ENCODE data around the gene MPZL3. TPM values are rescaled to one million over a fixed set of nuclear protein-coding genes. Genes with fewer than 3 reads are reported as not detected.

MPZL3 gene
- total and polyA plus RNA-seq, 9 donors, result 0.25 to 7.0 (median 1.0) TPM

DNA sequence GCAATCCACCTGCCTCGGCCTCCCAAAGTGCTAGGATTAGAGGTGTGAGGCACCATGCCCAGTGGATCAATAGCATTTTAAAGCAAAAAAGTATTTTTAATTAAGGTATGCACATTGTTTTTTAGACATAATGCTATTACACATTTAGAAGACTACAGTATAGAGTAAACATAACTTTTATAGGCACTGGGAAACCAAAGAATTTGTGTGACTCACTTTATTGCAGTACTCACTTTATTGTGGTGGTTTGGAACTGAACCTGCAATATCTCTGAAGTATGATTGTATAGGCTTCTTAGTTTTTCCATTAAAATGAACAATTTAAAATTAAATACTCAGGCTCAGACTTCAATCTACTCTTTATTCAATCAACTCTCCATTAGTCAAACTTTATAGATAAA, 34.8 kb upstream of the MPZL3 start:
- Histone ChIP-seq H3K36me3 (no peaks in the 10 kb centered on the region), H3K9me3 (no peaks in the 10 kb centered on the region), H3K27me3 (no peaks in the 10 kb centered on the region), H3K4me1 (ENCODE audit: insufficient read depth) (no peaks in the 10 kb centered on the region), H3K27ac (no peak overlapping the region), H3K4me3 (no peak overlapping the region)
- no peak for TF ChIP-seq CTCF (IDR thresholded peaks at IDR 0.05)
- TF ChIP-seq POLR2A (IDR thresholded peaks at IDR 0.05), result no peak
- TF ChIP-seq EP300 (IDR thresholded peaks at IDR 0.05), result no peak
- intact Hi-C loops (cut with DNase I), result no loop called here
- DNase-seq, result no peak
- WGBS, 3 donors, result 69 to 88% (median 70%) methylated on average over 1 of the region's 1 CpG

DNA sequence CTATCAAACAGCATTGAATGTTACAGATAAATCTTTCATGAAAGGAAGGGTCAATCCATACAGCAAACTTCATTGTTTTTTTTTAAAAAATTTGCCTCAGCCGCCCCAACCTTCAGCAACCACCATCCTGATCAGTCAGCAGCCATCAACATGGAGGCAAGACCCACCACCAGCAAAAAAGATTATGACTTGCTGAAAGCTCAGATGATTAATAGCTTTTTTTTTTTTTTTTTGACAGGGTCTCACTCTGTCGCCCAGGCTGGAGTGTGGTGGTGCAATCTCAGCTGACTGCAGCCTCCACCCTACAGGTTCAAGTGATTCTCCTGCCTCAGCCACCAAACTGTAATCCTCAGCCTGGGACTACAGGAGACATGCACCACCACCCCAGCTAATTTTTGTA, 34.4 kb upstream of the MPZL3 start:
- no peak overlapping the region for H3K27ac ChIP-seq
- DNase-seq, result no peak
- WGBS, 3 donors, result 71 to 77% (median 76%) methylated on average over 2 of the region's 2 CpGs
- no peak overlapping the region for H3K4me3 ChIP-seq
- no peak for TF ChIP-seq POLR2A (IDR thresholded peaks at IDR 0.05)
- no peak for TF ChIP-seq EP300 (IDR thresholded peaks at IDR 0.05)
- TF ChIP-seq CTCF (IDR thresholded peaks at IDR 0.05), result no peak
- no peaks in the 10 kb centered on the region for H3K36me3 ChIP-seq
- H3K27me3 ChIP-seq, result no peaks in the 10 kb centered on the region
- no peaks in the 10 kb centered on the region for H3K4me1 ChIP-seq (ENCODE audit: insufficient read depth)
- intact Hi-C loops (cut with DNase I), result no loop called here
- no peaks in the 10 kb centered on the region for H3K9me3 ChIP-seq

DNA sequence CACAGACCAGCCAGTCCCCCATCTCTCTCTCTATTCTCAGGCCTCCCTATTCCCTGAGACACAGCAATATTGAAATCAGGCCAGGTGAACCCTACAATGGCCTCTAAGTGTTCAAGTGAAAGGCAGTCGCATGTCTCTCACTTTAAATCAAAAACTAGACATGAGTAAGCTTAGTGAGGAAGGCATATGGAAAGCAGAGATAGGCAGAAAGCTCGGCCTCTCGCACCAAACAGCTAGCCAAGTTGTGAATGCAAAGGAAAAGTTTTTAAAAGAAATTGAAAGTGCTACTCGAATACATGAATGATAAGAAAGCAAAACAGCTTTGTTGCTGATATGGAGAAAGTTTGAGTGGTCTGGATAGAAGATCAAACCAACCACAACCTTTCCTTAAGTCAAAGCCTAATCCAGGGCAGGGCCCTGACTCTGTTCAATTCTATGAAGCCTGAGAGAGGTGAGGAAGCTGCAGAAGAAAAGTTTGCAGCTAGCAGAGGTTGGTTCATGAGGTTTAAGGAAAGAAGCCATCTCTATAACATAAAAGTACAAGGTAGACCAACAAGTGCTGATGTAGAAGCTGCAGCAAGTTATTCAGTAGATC, 31.7 kb upstream of the MPZL3 start:
- Histone ChIP-seq H3K4me3 (no peak overlapping the region), H3K27me3 (no peaks in the 10 kb centered on the region), H3K4me1 (ENCODE audit: insufficient read depth) (no peaks in the 10 kb centered on the region), H3K36me3 (no peaks in the 10 kb centered on the region), H3K9me3 (no peaks in the 10 kb centered on the region), H3K27ac (no peak overlapping the region)
- TF ChIP-seq POLR2A (IDR thresholded peaks at IDR 0.05) (no peak), CTCF (IDR thresholded peaks at IDR 0.05) (no peak), EP300 (IDR thresholded peaks at IDR 0.05) (no peak)
- intact Hi-C loops (cut with DNase I), result no loop called here
- 43 to 56% (median 52%) methylated on average over 4 of the region's 4 CpGs for WGBS, 3 donors
- no peak for DNase-seq

- no peak for TF ChIP-seq EP300 (IDR thresholded peaks at IDR 0.05)
- no peak for TF ChIP-seq POLR2A (IDR thresholded peaks at IDR 0.05)
- no peak for TF ChIP-seq CTCF (IDR thresholded peaks at IDR 0.05)
- Histone ChIP-seq H3K27me3 (no peaks in the 10 kb centered on the region), H3K27ac (no peak overlapping the region), H3K4me3 (no peak overlapping the region), H3K4me1 (ENCODE audit: insufficient read depth) (no peaks in the 10 kb centered on the region), H3K36me3 (no peaks in the 10 kb centered on the region), H3K9me3 (no peaks in the 10 kb centered on the region)
- intact Hi-C loops (cut with DNase I), result no loop called here
- 61 to 74% (median 67%) methylated on average over 5 of the region's 5 CpGs for WGBS, 3 donors
- DNase-seq, result no peak
Observed at GRCh38 chr11:118283037-118283636, 31.0 kb upstream of the MPZL3 start.
